NCI-H69 (cell line): ENCODE measurements around the gene HIKESHI.
"Not testable (repeated sequence)": the region's sequence is repeated elsewhere in the genome, so short reads cannot be mapped to it uniquely, and the experiment has no call there.

ENCODE experiments used
- DNase-seq: peaks from one replicate; lab custom pipeline; 2025; lab: John Stamatoyannopoulos, UW

Gene HIKESHI

GRCh38 chr11:86302092-86302793 is at the start of gene HIKESHI:
Gene HIKESHI, plus strand, starts transcription at chr11:86302240. Its CDS starts 209 bp downstream, at chr11:86302449.
- DNase-seq: peak; percentile 100

GRCh38 chr11:86255896-86256295 is 46.1 kb upstream of the HIKESHI start:
- DNase-seq: no peak

- no peak for DNase-seq
Measured at GRCh38 chr11:86256608-86257007, 45.4 kb upstream of the HIKESHI start.

GRCh38 chr11:86257446-86257845 is 44.6 kb upstream of the HIKESHI start:
- DNase-seq: no peak

GRCh38 chr11:86259730-86260129 is 42.3 kb upstream of the HIKESHI start:
- DNase-seq: no peak

- no peak for DNase-seq
Measured at GRCh38 chr11:86261328-86261727, 40.7 kb upstream of the HIKESHI start.

- no peak for DNase-seq
Measured at GRCh38 chr11:86262387-86262786, 39.7 kb upstream of the HIKESHI start.

- no peak for DNase-seq
Measured at GRCh38 chr11:86264649-86265048, 37.4 kb upstream of the HIKESHI start.

- DNase-seq: no peak
Measured at GRCh38 chr11:86265194-86265593, 36.8 kb upstream of the HIKESHI start.

GRCh38 chr11:86269645-86270044 is 32.4 kb upstream of the HIKESHI start:
- no peak for DNase-seq

- DNase-seq: peak; percentile 15
Measured at GRCh38 chr11:86274503-86274902, 27.5 kb upstream of the HIKESHI start.

- DNase-seq: peak; percentile 8
Measured at GRCh38 chr11:86274999-86275398, 27.0 kb upstream of the HIKESHI start.

- DNase-seq: peak; percentile 62
Measured at GRCh38 chr11:86275493-86276370, 26.3 kb upstream of the HIKESHI start.

GRCh38 chr11:86277741-86278140 is 24.3 kb upstream of the HIKESHI start:
- DNase-seq: no peak

- DNase-seq: no peak
Measured at GRCh38 chr11:86278226-86278625, 23.8 kb upstream of the HIKESHI start.

GRCh38 chr11:86279747-86280146 is 22.3 kb upstream of the HIKESHI start:
- no peak for DNase-seq

GRCh38 chr11:86287468-86287796 is 14.6 kb upstream of the HIKESHI start:
- no peak for DNase-seq

- DNase-seq: no peak
Measured at GRCh38 chr11:86288776-86289507, 13.1 kb upstream of the HIKESHI start.

GRCh38 chr11:86289508-86290280 is 12.3 kb upstream of the HIKESHI start:
- DNase-seq: not testable (repeated sequence)

GRCh38 chr11:86291466-86292262 is 10.4 kb upstream of the HIKESHI start:
- DNase-seq: peak; percentile 71
